Umbilical cord (tissue), 2 donors: Measurements from ENCODE around the gene SENP8. TPM values are rescaled to one million over a fixed set of nuclear protein-coding genes. Genes with fewer than 3 reads are reported as not detected.

Experiments used
- DNase-seq: peaks from one replicate; pipeline ENCODE4 v3.0.0-alpha.2; 2015; ENCODE audit warnings: low spot score
- total RNA-seq: library from RNA; depleted of rRNA; stranded (reverse); fragments of >200 nt; gene quantifications from one replicate; pipeline ENCODE4 v1.2.3, GENCODE V29; 2014; ENCODE audit warnings: low replicate concordance; ENCODE audit not compliant: insufficient read depth

The SENP8 gene
- total RNA-seq, 1 donor from 2014 or later: 7.5 TPM

- DNase-seq: no peak
These were observed 57.2 kb downstream of the SENP8 start for GRCh38 chr15:72175186-72176044.

DNA sequence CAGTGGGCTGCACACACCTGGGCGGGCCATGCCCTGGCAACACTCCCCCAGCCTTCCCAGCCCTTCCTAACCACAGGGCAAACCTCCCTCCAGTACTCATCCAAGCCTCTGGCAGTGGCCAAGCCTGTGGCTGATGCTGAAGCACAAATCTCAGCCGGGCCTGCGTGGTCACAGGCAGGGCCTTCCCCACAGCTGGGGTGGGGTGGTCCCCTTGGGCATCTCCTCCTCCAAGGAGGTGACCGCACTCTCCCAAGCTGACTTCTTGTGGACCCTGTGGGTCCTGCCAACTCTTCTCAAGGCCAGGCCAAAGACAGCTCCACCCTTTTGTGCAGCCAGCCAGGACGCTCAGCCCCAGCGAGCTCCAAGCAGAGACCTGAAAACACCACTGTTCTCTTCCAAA is 58.0 kb downstream of the SENP8 start:
- no peak for DNase-seq

DNA sequence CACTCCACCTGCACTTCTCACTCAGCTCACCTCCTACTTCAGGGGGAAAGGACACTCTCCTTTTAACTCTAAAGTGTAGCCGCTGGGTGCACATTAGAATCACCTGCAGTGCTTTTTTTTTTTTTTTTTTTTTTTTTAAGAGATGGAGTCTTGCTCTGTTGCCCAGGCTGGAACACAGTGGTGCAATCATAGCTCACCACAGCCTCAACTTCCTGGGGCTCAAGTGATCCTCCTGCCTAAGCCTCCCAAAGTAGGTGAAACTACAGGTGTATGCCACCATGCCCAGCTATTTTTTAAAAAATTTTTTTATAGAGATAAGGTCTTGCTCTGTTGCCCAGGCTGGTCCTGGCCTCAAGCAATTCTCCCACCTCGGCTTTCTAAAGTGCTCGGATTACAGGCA is 58.5 kb downstream of the SENP8 start:
- no peak for DNase-seq

- DNase-seq: no peak
These were observed 60.9 kb downstream of the SENP8 start for GRCh38 chr15:72178976-72179585.

DNA sequence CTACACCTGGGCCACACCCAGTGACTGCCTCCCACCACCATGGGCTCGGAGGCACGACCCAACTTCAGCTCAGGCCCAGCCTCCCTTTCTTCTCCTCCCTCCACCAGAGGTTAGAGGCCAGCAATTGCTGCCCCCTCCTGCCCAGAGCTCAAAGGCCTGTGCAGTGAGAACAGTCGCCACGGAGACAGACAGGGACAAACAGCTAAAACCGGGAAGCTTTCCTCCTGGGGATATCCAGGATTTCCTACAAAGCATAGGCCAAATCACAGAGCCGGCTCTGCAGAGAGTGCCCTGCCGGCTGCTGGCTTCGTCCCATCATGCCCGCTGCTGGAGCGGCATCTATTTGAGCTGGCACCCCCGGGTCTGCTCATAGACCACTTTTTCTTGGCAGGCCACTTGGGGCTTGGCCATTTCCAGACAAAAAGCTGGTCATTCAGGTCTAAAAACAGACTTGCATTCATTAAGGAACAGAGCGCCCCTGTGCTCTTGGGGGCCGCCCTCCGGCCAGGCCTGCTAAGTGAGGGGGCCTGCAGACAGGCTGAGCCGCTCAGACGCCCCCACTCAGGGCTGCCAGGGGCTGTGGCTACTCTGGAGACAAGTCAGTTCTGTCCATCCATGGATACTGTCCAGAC is 61.9 kb downstream of the SENP8 start:
- DNase-seq: no peak

DNA sequence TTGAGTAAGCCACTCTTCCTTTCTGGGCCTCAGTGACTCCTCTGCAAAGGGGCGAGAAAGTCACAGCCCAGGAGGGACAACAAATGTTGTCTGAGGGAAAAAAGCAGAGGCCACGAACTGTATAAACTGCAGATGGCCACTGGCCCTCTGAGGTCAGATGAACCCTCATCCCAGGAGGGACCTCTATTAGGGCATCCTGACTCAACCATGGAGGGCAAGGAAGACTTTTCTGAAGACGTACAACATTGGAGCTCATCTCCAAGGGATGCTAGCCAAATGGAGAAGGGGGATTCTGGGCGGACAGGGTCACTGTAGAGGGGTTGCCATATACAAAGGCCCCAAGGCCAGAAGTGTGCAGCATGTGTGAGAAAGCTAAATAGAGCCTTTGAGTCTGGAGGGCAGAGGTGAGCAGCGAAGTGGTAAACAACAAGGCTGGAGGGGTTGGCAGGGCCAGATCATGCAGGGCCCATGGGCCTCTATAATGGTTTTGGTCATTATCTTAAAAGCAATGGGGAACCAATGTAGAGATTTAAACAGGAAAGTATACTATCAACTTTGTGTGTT is 62.6 kb downstream of the SENP8 start:
- no peak for DNase-seq

GRCh38 chr15:72182244-72182643 is 64.0 kb downstream of the SENP8 start:
- DNase-seq: no peak

GRCh38 chr15:72182673-72183072 is 64.5 kb downstream of the SENP8 start:
- no peak for DNase-seq

DNA sequence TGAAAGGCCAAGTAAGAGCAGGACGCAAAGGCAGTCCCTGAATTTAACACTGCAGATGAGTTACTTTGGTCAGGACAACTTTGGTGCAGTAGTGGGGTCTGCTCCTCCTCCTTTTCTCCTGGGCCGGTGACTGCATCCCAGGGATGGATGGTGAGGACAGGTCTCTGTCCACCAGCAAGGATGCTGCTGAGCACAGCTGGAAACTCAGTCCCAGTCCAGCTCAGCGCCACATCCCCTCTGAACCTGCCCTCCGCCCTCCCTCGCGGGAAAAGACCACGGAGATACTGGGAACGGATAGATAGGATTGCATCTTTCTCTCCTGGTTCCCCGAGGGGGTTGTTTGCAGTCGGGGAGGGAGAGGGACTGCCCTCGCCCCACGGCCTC is 65.6 kb downstream of the SENP8 start:
- no peak for DNase-seq

DNA sequence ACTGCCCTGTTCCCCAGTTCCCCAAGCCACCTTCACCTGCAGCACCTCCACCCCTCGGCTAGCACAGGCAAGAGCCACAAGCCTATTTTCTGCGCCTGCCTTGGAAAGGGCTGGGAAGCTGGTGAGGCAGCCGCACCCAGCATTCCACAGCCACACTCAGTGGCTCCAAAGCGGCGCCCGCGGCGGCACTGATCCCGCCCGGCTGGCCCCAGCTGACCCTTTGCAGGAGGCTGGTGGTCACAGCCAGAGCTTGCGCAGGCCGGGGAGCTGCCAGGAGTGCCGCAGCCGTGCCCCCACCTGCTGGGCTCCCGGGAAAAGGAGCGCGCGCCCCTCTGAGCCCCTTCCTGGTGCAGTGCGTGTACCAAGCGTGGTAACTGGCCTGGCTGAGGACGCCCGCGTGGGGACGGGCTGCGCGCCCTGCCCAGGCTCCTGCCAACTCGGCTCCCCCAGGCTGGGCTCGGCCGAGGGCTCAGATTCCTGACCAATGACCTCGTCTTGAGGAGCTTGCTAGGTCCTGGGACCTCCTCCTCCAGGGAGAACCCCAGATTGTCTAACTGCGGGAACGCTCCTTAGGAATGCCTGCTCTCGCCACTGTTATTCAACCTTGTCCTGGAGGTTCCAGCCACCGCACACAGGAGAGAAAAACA is 66.1 kb downstream of the SENP8 start:
- DNase-seq: no peak

DNA sequence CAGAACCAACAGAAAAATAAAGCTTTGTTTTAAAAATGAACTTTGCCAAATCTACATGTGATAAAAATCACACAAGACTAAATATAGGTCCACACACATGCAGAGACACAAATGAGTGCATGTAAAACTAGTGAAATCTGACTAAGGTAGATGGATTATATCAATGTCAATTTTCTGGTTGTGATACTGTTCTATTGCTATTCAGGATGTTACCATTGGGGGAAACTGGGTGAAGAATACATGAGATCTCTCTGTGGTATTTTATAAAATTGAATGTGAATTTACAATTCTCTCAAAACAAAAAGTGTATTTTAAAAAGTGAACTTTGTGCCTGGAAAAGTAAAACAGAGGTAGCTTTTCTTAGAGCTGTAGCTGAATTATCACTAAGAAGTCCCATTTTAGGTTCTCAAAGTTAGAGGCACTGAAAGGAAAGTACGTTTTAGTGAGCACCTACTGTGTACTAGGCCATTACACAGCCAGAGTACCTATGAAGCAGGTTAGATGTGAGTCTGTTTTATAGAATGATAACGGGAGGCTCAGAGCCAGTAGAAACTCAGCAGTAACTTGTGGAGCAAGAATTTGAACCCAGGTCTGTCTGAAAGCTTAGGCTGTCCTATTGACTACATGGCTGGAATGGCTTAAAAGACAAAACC is 71.2 kb downstream of the SENP8 start:
- DNase-seq: no peak

DNA sequence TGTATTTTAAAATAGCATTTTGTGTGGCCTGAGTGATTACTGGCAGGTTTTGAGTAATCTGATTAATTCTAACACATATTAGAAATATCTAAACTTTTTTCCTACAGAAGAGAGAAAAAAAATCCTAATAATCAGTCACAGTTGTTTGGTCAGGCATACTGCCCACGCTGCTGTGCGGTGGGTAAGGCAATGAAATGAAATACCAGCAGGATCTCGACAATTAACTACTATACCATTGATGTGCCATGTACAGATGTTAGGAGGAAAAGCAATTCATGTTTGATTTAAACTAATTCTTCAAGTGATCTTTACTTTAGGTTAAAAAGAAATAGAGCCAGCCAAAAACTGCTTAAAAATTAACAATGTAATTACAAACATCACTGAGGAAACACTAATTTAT is 74.2 kb downstream of the SENP8 start:
- no peak for DNase-seq

Other genes starting within 250 kb of the SENP8 start
- 88.4 TPM for gene MYO9A, start 253 bp upstream of the SENP8 start, total RNA-seq
- 1.9 TPM for gene GRAMD2A, start 79.4 kb downstream of the SENP8 start, total RNA-seq
- 343 TPM for gene PKM, start 112.8 kb downstream of the SENP8 start, total RNA-seq
- 20.0 TPM for gene PARP6, start 154.2 kb downstream of the SENP8 start, total RNA-seq
- gene CELF6, start 201.8 kb downstream of the SENP8 start, total RNA-seq: 1.9 TPM